ENCODE results near the gene ACTR3C. TPM values are rescaled to one million over a fixed set of nuclear protein-coding genes. Genes with fewer than 3 reads are reported as not detected.
"Not testable (repeated sequence)": the region's sequence is repeated elsewhere in the genome, so short reads cannot be mapped to it uniquely, and the experiment has no call there.

The ACTR3C gene
- total RNA-seq, 1 donor from 2014 or later, result 0.11 TPM

DNA sequence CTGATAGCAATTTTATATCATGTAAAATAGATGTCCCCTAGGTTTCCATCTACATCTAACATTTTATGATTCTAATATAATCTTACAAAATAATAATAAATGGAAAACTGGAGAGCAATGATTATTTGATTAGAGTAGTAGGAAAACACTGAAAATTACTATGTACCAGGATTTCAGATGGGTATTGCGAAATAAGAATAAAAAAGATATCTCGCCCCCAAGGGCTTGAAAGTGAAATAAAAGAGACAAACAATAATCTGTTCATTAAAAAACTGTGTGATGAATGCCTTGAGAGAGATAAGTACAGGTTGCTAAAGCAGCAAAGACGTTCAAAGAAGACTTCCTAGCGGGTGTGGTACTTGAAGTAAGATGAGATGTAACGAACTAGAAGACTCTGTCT, 60.7 kb downstream of the ACTR3C start:
- DNase-seq (ENCODE audit: low spot score in 2 of 2); H3K9me3 ChIP-seq: not testable (repeated sequence)

DNA sequence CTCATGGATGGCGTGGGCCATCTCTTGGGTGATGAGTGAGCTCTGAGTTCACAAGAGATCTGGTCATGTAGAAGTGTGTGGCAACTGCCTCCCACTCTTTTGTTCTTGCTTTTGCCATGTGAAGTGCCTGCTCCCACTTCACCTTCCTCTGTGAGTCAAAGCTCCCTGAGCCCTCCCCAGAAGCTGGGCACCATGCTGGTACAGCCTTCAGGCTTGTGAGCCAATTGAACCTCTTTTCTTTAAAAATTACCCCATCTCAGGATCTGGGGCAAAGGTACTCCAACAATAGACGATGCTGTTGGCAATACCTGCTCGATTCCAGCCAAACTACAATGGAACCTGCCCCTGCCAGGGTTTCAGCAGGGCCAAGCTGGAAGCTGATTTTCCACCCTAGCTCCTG, 75.6 kb downstream of the ACTR3C start:
- H3K27ac ChIP-seq; H3K9me3 ChIP-seq; H3K4me3 ChIP-seq; H3K36me3 ChIP-seq; intact Hi-C loops (cut with DNase I); H3K27me3 ChIP-seq; DNase-seq (ENCODE audit: low spot score in 2 of 2); H3K4me1 ChIP-seq: not testable (repeated sequence)

More for the DNA sequence above, 60.7 kb downstream of the ACTR3C start:
- H3K36me3 ChIP-seq; H3K27ac ChIP-seq; H3K4me1 ChIP-seq; intact Hi-C loops (cut with DNase I); H3K27me3 ChIP-seq; H3K4me3 ChIP-seq: not testable (repeated sequence)

DNA sequence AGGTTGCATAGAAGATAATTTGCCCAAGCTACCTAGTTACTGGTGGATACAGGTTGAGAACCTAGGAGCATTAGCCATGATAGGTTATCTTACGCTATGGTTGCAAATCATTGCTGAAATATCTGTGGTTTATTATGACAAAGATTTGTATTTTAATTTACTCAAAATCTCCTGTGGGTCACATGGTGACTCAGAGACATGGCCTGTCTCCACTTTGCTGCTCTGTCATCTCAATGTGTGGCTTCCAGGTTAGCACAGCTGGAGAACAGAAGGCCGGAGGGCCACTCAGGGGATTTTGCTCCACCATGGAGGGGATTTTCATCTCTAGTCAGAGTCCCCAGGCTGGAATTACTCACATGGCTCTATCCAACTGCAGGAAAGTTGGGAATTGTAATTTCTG, 78.1 kb downstream of the ACTR3C start:
- intact Hi-C loops (cut with DNase I); H3K4me3 ChIP-seq; H3K4me1 ChIP-seq; H3K36me3 ChIP-seq; H3K9me3 ChIP-seq; H3K27ac ChIP-seq; DNase-seq (ENCODE audit: low spot score in 2 of 2); H3K27me3 ChIP-seq: not testable (repeated sequence)

DNA sequence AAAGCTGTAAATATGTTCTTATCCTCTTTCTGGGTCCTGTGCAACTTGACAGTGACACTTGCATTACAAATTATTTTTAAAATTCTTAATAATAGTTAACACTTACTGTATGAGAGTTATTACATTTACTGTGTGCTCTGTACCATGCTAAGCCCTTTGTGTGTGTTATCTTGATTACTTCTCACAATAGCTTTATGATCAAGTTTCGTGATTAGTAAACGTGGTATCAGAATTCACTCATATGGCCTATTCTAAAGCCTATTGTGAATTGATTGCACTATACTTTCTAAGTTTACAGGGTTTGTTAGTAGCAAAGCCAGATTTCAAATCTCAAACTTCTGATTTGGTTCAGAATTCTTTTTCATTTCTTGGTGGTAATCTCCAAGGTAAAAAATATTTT, 80.4 kb downstream of the ACTR3C start:
- H3K9me3 ChIP-seq; H3K27ac ChIP-seq; H3K36me3 ChIP-seq; H3K27me3 ChIP-seq; DNase-seq (ENCODE audit: low spot score in 2 of 2); H3K4me3 ChIP-seq; H3K4me1 ChIP-seq; intact Hi-C loops (cut with DNase I): not testable (repeated sequence)

DNA sequence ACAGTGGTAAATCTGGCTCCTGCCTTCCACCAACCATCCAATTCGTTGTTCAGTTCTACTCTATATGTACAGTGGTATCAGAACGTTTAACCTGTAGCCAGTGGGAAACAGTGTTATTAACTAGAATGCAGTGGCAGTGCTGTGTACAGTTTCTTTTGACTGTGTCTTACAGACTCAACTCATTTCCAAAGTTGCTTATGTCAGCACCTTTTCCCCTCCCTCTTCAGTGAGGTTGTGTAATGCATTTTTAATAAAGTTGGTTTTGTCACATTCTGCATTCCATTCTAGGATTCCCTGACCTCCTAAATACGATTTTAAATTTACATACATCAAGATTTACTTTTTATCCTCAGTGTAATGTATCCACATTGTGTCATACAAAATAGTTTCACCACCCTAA, 97.9 kb downstream of the ACTR3C start:
- H3K4me1 ChIP-seq; intact Hi-C loops (cut with DNase I); H3K27me3 ChIP-seq; H3K27ac ChIP-seq; H3K36me3 ChIP-seq; H3K4me3 ChIP-seq; DNase-seq (ENCODE audit: low spot score in 2 of 2); H3K9me3 ChIP-seq: not testable (repeated sequence)

DNA sequence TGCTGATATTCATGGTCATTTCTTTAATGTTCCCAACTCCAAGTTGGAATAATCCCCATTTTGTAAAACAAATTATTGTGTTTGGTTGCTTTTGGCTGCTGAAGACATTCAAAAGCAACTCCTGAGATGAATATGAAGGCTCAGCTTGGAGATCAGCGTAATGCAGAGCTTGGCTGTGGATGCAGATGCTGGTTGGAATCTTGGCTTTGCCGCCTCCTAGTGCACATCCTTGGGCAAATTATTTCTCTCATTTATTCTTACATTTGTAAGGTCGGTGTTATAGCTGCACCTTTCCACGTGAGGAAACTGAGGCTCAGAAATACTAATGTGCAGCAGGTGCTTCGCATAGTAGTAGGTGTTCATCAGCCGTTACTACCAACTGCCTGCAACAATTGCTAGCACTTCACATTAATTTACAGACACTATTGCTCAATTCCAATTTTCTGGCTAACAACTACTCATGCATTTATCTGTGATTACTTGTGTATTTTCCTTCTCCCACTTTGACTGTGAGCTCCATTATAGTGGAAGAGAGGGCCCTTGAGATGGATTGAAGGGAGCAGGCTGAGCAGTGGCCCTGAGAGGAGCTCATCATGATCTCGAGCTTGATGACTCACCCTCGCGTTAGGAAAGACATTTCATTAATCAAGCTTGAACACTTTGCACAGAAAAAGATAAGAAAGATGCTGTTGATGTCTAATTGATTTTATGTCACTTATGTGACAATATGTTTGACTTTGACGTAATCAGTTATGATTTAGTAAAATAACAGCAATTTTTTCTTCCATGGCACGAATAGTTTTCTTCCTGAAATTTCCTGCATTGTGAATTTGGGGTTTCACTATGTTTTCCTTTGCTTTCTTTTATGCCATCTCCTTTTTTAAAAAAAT, 101.0 kb downstream of the ACTR3C start:
- intact Hi-C loops (cut with DNase I); DNase-seq (ENCODE audit: low spot score in 2 of 2); H3K4me1 ChIP-seq: not testable (repeated sequence)

DNA sequence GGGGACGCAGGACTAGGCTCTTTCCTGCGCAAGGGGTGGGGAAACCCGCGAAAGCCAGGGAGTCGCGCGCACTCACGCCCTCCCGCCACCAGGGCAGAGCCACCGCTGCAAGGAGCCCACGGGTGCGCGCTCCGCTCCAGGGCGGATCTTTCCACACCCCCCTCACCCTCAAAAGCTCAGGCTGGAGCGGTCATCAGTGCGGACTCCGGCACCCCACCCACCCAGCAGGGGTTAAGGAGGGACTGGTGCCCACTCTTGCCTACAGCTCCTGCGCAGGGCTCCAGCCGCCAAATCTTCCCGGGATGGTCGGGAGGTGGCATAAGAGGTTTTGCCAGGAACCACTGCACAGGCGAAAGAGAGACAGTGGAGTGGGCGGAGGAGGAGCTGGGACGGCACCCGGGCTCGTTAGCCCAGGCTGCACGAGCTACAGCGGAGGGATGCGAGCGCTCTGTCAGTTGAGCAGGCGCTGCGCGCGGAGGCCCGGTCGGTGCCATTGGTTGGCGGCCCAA, 102.6 kb downstream of the ACTR3C start:
- H3K9me3 ChIP-seq; H3K4me1 ChIP-seq; H3K36me3 ChIP-seq; intact Hi-C loops (cut with DNase I); H3K27me3 ChIP-seq; DNase-seq (ENCODE audit: low spot score in 2 of 2); H3K4me3 ChIP-seq; H3K27ac ChIP-seq: not testable (repeated sequence)

More for the DNA sequence above, 101.0 kb downstream of the ACTR3C start:
- H3K27me3 ChIP-seq, H3K27ac ChIP-seq, H3K9me3 ChIP-seq, H3K4me3 ChIP-seq, H3K36me3 ChIP-seq: not testable (repeated sequence)

DNA sequence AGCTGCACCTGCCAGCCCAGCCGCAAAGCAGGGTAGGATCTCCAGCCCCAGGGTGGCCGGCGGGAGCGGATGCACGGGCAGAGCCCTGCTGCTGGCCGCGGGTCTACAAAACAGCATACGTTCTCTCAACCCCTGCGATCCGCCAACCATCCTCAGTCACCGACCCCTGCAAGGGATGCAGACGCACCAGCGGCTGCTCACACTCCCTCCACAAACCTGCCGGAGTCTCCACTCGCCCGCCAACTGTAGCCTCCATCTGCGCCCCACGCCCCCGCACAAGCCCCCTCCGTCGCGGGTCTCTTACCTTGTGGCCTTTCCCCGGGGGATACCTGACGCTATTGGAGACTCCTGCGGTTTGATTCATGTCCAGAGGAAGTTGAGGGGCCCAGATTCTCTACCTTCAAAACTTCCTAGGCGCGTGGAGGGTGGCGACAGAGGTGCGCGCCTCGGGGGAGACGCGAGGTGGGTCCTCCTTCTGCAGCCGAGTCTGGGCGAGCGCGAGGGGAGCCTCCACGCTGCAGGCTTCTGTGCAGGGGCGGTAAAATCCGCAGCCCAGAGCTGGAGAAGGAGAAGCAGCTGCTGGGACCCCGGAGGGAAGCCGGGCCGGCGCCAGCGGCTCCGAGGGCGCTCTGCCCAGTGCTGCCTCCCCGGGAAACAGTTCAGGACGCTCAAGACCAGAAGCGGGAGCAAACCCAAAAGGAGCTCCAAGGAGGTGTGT, 103.2 kb downstream of the ACTR3C start:
- H3K4me1 ChIP-seq; H3K27ac ChIP-seq; H3K4me3 ChIP-seq; H3K36me3 ChIP-seq; H3K27me3 ChIP-seq; H3K9me3 ChIP-seq; intact Hi-C loops (cut with DNase I); DNase-seq (ENCODE audit: low spot score in 2 of 2): not testable (repeated sequence)

DNA sequence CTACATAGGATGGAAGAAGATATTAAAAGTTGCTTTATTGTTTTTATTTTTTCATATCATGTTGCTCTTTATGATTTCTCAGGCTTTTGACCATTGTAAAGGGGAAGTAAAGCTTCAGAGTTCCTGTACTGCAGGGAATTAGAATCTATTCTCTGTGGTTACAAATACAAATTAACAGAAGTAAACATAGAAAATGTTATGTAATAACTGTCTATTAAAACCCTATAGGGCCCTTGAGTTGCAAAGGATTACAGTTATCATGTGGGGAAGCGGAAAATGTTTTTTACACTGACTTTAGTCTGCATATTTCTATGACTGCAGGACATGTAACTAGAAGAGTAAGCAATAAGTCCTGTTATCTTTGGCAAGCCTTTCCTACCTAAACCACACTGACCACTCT, 116.5 kb downstream of the ACTR3C start:
- H3K27ac ChIP-seq; H3K4me1 ChIP-seq; DNase-seq (ENCODE audit: low spot score in 2 of 2); H3K4me3 ChIP-seq; H3K9me3 ChIP-seq; intact Hi-C loops (cut with DNase I); H3K27me3 ChIP-seq; H3K36me3 ChIP-seq: not testable (repeated sequence)

DNA sequence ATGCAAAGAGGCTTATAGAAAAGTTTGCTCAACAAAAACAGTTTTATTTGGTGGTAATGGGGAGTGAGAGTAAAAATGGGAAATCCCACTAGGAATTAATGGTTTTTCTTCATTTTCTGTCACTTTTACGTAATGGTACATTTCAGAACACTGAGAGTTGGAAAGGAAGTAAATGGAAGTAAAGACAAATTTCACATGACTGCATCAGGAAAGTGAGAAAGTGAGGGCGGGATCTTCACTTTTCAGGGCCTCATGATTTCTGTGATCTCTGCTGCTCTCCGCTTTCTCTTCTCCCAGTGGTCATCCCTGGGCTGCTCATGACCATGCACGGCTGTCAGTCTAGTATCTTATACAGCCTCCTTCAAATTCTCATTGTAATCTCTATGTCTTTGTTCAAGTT, 117.5 kb downstream of the ACTR3C start:
- DNase-seq (ENCODE audit: low spot score in 2 of 2); H3K36me3 ChIP-seq; intact Hi-C loops (cut with DNase I); H3K27ac ChIP-seq; H3K27me3 ChIP-seq; H3K4me1 ChIP-seq; H3K4me3 ChIP-seq; H3K9me3 ChIP-seq: not testable (repeated sequence)

DNA sequence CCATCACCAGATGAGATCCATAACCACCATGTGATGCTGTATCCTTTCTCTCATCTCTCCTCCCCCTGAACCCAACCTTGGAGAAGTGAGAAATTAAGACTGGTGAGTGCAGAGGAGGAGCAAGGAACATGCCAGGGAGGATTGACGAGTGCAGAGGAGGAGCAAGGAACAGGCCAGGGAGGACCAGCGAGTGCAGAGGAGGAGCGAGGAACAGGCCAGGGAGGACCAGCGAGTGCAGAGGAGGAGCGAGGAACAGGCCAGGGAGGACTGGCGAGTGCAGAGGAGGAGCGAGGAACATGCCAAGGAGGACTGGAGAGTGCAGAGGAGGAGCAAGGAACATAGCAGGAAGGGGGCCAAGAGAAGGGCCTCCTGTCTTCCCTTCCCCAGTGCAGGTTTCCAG, 118.8 kb downstream of the ACTR3C start:
- H3K27ac ChIP-seq; H3K4me1 ChIP-seq; H3K36me3 ChIP-seq; H3K27me3 ChIP-seq; DNase-seq (ENCODE audit: low spot score in 2 of 2); H3K9me3 ChIP-seq; H3K4me3 ChIP-seq; intact Hi-C loops (cut with DNase I): not testable (repeated sequence)

DNA sequence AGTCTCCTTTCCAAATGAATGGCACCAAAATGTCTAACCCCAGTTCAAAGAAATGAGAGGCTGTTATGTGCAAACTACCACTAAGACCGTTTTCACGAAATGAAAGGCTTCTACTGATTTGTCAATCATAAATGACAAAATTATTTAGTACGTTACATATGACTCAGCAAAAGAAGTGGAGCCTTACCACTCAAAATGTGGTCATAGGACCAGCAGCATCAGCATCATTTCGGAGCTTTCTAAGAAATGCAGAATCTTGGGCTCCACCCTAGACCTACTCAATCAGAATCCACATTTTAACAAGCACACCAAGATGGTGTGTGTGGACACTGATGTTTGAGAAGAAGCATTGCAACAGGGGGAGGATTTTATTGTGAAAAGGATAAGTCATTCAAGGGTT, 120.5 kb downstream of the ACTR3C start:
- H3K36me3 ChIP-seq; H3K4me1 ChIP-seq; DNase-seq (ENCODE audit: low spot score in 2 of 2); H3K27me3 ChIP-seq; H3K27ac ChIP-seq; intact Hi-C loops (cut with DNase I); H3K4me3 ChIP-seq; H3K9me3 ChIP-seq: not testable (repeated sequence)
